GM12874 (cell line): Measurements from ENCODE around the gene NRXN3.

Experiments used
- TF ChIP-seq, protein P1 (sequence below): IDR thresholded peaks from 2 replicates; pipeline ENCODE4 v1.5.1; 2011; ENCODE audit warnings: low read depth, mild to moderate bottlenecking, control low read depth, low read length, moderate library complexity; ENCODE audit not compliant: insufficient read depth

The NRXN3 gene

DNA sequence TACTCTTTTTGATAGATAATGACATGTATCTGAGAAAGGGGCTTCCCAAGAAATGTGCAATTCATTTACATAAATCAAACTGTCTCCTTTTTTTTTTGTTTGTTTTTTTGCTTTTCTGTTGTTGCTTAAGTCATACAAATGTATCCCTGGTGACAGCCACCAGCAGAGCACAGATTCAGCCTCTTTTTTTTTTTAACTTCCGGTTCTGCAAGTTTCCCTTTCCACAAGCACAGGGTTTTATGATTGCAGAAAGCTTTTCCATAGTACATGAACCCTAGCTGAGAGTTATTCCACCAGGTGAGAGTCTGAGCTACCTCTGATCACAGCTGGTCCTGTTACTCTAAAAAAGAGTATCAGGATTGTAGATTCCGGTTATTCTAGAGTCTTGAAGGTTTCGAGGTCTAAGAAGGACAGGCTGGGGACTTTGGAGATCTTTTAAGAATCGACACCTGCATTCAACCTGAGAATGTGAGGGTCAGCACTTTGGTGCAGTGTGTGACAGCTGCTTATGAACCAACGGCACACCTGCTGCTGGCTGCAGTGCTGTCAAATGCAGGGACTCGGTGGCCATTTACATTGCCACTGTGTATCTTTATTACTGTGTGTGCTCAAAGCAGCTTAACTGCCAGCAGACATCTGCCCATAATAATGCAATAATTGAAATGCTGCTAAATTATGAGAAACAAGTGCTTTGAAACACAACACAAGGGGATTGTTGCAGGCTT is 551.7 kb downstream of the NRXN3 start:
- TF ChIP-seq, protein P1, sequence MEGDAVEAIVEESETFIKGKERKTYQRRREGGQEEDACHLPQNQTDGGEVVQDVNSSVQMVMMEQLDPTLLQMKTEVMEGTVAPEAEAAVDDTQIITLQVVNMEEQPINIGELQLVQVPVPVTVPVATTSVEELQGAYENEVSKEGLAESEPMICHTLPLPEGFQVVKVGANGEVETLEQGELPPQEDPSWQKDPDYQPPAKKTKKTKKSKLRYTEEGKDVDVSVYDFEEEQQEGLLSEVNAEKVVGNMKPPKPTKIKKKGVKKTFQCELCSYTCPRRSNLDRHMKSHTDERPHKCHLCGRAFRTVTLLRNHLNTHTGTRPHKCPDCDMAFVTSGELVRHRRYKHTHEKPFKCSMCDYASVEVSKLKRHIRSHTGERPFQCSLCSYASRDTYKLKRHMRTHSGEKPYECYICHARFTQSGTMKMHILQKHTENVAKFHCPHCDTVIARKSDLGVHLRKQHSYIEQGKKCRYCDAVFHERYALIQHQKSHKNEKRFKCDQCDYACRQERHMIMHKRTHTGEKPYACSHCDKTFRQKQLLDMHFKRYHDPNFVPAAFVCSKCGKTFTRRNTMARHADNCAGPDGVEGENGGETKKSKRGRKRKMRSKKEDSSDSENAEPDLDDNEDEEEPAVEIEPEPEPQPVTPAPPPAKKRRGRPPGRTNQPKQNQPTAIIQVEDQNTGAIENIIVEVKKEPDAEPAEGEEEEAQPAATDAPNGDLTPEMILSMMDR = no peak

DNA sequence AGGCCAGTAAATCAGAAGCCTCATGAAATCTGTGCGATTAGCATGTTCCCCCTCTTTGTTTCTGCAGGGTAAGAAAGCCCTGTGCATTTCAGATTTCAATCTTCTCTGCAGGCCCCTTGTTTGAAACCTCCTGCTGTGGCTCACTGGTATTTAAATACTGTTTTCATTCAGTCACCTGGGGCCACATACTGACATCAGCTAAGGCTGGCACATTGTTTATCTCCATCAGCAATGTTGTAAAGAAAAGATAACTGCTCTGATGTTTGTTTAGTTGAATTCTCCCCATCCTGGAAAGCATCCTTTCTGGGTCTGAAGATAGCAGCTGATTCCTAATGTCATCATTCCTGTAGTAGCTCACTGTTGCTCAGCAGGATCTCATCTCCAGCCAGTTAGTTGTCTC is 554.9 kb downstream of the NRXN3 start:
- TF ChIP-seq, protein P1 = no peak

DNA sequence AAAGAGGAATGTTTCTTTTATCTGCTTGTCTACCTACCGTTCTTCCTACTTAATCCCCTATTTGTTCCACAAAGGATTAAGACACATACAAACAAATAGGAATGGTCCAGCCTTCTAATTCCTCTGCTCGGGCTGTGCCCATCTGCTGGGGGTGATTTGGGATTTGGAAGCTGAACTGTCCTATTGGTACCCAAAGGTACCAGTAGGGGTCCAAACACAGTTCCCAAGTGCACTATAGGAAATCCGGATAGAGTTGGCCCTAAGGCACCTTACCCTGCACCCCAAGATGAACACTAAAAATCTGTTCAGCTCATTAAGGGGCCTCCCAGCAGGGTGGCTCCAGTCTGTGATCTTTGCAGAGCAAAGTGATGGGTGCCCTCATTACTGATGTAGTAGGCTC is 566.9 kb downstream of the NRXN3 start:
- TF ChIP-seq, protein P1 = no peak

DNA sequence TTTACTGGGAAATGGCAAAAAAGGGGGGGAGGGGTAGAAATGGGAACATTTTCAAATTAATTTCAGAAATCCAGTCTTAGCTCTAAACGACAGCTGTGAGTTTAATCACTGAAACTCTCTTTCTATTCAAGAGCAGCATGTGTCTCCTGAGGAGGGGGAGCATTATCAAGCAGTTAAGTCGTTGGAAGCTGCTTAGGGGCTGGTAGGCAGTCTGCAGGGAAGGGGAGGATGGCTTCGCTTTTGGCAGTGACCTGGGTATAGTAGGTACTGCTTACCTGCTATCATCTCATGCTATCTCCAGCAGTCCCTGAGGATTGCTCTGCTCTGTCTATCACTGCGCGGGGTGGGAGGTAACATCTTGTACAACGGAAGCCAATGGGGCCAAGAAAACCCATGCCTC is 567.4 kb downstream of the NRXN3 start:
- TF ChIP-seq, protein P1 = no peak

DNA sequence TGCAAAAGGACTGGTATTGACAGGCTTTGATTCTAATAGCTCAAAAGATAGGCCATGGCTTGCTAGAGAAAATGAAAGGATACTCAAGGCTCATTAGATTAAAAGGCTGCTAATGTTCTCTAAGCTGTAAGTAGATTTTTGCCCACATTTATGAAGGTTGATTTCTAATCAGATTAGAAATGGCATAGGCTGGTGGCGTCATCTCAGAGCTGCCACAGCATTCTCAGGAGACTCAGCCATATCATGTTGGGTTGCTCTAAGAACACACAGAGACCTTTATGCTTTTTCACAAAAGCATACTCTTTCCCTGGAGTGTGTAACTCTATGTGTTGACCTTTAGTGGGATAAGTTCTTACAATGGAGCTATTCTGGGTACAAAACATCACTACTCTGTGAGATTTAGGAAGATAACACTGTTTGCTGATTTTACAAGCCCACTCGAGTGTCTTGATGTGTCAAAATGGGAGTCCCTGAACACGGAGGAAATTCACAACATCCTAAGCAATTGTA is 576.0 kb downstream of the NRXN3 start:
- TF ChIP-seq, protein P1 = no peak

DNA sequence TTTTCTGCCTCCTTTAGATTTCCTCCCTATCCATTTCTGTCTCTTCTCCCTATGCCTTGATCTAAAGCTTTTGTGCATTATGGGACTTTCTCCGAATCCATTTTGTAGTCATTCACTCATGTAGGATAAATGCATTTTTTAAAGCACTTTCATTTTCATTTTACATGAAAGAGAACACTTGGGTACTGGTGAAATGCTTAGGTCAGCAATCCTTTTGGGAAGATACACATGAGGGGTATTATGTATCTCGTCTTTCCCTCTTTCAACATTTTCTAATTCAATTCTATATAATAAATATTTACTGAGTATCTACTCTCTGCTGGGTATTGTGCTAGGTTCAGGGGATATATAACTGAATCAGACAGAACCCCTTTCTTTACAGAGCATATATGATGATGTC is 577.6 kb downstream of the NRXN3 start:
- TF ChIP-seq, protein P1 = no peak

DNA sequence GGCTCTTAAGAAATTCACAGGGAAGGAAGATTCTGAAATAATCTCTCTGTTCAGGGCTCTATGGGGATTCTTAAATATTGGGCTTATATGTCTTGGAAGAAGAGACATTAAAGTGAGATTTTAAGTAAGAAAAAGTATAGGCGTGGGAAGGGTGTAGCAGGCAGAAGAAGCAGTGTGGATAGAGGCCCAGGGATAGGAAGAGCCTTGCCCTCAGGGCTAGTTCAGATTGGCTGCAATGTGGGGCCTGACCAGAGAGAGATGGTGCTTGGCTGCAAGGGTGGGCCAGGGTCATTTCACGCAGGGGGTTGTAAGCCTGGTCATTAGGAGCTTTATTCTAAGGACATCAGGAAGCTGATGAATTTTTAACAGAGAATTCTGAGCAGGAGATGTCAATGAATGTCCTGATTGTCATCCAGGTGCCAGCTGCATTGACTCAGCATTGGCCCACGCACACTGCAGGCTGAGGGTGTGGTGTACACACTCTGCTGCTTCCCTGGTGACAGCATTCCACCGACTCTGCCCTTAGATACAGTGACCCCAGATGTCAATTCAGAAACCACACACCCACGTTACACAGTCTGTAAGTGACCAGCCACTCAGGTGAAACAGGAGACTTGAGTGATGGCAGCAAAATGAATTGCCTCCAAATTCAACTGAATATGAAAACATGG is 582.5 kb downstream of the NRXN3 start:
- TF ChIP-seq, protein P1 = no peak
